HG02870 (cell line): ENCODE results near the gene PTPRO.

Source experiments
- ATAC-seq: cut with Tn5 transposase; IDR thresholded peaks from one replicate; pipeline ENCODE4 v1.9.1; 2021; ENCODE audit warnings: mild to moderate bottlenecking, moderate library complexity; ENCODE audit not compliant: unreplicated experiment

Gene PTPRO

DNA sequence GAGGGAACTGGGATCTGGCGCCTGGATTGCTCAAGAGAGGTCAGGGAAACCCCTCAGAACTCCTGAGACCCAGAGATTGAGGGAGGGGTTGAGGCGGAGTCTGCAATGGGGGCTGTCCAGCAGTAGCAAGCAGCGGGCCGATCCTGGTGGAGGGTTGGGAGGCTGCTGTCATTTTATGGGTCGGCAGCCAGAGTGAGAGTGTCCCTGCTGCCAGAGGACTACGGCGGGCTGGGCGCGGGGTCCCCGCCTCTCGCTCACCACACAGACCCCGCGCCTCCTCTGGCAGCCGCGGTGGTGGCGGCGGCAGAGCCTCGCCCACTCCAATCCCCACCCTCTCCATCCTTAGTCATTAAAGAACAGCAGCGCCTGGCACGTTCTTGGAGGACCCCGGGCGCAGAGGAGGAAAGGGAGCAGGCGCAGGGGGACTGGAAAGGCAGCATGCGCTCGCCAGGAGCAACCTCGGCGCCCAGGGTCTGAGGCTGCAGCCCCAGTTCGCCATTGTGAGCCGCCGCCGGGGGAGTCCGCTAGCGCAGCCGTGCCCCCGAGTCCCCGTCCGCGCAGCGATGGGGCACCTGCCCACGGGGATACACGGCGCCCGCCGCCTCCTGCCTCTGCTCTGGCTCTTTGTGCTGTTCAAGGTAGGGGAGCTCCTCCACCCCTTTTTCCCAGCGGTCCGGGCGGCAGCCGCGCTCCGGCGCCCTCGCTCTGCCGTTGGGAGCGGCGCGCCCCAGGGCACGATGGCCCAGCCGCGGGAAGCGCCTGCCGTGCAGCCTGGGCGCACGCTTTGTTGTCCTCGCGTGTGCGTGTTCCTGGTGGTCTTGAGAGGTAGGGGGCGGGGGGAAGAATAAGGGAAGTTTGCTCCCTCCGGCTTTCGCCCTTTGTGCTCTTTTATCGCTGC lies at the start of gene PTPRO:
PTPRO (plus strand) TSS at position 345 of the 898 bp plus-strand sequence.
- no peak for ATAC-seq

GRCh38 chr12:15273896-15274295 lies 48.4 kb upstream of the PTPRO start:
- no peak for ATAC-seq

DNA sequence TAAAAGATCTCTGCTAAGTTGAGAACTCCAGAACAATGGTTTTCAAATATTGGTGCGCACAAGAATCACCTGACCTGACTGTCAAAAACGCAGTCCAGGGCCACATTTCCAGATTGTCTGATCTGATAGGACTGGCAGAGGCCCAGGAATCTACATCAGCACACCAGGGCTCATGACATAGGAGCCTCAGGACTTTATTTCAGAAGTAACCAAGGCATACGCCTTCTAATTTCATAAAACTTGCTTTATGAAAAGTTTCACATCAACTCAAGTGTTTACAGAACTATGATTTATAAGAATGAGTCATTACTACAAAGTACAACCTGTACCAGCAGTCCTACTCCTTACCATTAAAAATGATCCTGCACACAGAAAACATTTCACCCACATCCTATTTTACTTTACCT lies 47.7 kb upstream of the PTPRO start:
- no peak for ATAC-seq

GRCh38 chr12:15276088-15276698 lies 46.1 kb upstream of the PTPRO start:
- ATAC-seq: no peak

- ATAC-seq: no peak
Observed at GRCh38 chr12:15278816-15279658, 43.3 kb upstream of the PTPRO start.

DNA sequence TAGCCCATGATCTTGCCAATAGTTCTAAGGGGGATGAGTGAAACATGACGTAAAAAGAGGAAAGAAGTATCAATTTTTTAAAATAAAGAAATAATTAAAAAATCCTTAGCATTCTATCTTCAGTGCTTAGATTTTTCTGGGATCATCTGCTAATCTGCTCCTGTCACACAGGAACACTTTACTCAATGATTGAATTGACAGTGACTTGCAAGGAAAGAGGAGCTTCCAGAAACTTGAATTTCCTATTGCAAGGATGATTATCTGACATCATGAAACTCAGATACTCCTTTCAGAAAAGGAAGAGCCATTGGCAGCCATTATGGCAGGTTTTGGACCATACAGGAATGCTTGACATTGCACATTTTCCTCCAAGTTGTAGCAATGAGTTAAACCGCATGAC lies 41.4 kb upstream of the PTPRO start:
- no peak for ATAC-seq

- no peak for ATAC-seq
Observed at GRCh38 chr12:15289192-15289591, 33.1 kb upstream of the PTPRO start.

GRCh38 chr12:15293731-15294130 lies 28.6 kb upstream of the PTPRO start:
- ATAC-seq: no peak

GRCh38 chr12:15299947-15300346 lies 22.4 kb upstream of the PTPRO start:
- no peak for ATAC-seq

DNA sequence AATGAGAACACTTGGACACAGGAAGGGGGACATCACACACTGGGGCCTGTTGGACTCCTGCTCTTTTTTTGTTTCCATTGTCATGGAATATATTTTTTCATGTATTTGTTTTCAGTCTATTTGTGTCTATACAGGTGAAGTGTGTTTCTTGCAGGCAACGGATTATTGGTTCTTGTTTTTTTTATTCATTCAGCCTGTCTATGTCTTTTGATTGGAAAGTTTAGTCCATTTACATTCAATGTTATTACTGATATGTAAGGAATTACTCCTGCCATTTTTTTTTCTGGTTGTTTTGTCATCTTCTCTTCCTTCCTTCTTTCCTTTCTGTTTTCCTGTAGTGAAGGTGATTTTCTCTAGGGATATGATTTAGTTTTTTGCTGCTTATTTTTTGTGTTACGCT lies 18.0 kb upstream of the PTPRO start:
- no peak for ATAC-seq

GRCh38 chr12:15306605-15307004 lies 15.7 kb upstream of the PTPRO start:
- ATAC-seq: no peak

DNA sequence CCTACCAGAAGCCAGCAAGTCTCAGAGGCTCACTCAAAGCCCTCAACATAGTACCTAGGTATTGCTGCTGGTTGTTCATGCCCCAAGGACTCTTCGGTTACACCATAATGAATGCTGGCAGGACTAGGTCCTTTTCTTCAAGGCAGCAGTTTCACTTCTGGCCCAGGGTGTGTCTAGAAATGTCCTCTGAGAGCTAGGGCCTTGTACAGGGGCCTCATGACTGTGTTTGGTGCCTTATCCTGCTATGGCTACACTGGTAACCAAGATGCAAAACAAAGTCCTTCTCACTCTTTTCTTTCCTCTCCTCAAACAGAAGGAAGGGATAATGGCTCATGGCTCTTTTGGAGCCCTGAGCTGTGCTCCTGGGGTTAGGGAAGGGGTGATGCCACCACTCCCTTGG lies 15.2 kb upstream of the PTPRO start:
- no peak for ATAC-seq

GRCh38 chr12:15318841-15319240 lies 3.5 kb upstream of the PTPRO start:
- no peak for ATAC-seq

GRCh38 chr12:15320881-15321280 lies 1.4 kb upstream of the PTPRO start:
- ATAC-seq: no peak

GRCh38 chr12:15323480-15323879 lies 1.2 kb downstream of the PTPRO start:
- ATAC-seq: no peak

GRCh38 chr12:15329891-15330290 lies 7.6 kb downstream of the PTPRO start:
- no peak for ATAC-seq

DNA sequence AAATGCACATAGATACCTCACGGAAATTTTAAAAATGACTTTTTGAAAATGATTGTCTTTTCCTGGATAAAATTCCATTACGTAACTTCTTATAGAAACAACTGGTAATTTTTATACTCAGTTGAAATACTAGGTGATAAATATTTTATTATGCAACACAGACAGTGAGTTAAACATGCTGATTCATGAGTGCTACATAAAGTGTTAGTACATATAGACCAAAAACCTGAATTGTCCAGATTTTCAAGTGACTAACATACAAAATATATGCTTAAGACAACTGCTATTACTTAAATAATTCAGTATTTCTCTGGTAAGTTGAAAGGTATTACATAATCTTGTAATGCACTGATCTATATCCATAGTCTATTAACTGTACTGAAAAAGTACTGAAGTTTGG lies 11.9 kb downstream of the PTPRO start:
- no peak for ATAC-seq

- ATAC-seq: no peak
Observed at GRCh38 chr12:15335959-15336358, 13.7 kb downstream of the PTPRO start.

GRCh38 chr12:15336768-15337553 lies 14.7 kb downstream of the PTPRO start:
- no peak for ATAC-seq

DNA sequence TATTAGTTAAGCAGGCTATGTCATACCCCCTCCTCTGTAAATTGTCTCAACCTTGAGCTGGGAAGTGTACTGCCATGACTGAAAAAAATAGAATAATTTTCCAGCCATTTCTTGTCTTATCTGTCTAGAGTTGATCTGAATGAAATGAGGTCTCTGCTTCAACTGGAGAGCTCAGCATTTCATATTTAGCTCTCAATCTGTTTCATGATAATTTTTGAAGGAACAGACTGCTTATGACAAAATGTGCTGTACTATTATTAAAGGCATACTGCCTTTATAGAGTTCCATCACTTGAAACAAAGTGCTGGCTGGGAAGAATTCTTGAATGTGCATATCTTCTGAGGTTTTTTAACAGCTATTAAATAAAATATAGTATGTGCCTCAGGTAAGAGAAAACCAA lies 19.1 kb downstream of the PTPRO start:
- ATAC-seq: no peak

GRCh38 chr12:15344561-15344960 lies 22.3 kb downstream of the PTPRO start:
- ATAC-seq: no peak
